Measurements from ENCODE around the gene PLIN4. TPM values are rescaled to one million over a fixed set of nuclear protein-coding genes. Genes with fewer than 3 reads are reported as not detected.

PLIN4 gene
- total RNA-seq, 1 donor from 2014 or later, result 4.1 TPM

DNA sequence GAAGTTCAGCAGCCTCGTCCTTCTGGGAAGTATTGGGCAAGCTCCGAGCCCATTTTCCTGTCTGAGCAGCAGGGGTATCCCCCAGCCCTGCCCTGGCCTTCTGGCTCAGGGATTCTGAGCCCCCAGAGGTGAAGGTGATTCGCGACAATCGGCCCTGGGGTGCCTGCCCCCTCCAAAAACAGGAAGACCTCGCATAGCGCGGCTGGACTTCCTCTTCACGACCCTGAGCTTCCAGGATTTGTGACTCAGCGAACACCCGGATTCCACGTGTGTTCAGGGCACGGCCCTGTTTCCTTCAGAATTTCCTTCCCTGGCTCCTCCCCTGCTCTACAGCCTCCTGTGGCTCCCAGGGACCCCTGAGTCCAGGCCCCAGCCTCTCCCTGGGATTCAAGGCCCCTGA is 41.3 kb upstream of the PLIN4 start, which contains the start of gene SEMA6B:
Gene SEMA6B (minus strand): TSS at position 116 of the 400 bp plus-strand sequence. CDS start 1,227 bp downstream, outside the sequence.
- peak within 1 kb of the TSS; percentile 53 for H3K4me3 ChIP-seq
- H3K4me1 ChIP-seq, result peaks cover 6% of the 10 kb centered on the region
- DNase-seq, result no peak
- H3K27ac ChIP-seq, result peak within 1 kb of the TSS; percentile 74
- H3K36me3 ChIP-seq, result no peaks in the 10 kb centered on the region
- intact Hi-C loops (cut with DNase I), result no loop called here
- TF ChIP-seq, protein P1, sequence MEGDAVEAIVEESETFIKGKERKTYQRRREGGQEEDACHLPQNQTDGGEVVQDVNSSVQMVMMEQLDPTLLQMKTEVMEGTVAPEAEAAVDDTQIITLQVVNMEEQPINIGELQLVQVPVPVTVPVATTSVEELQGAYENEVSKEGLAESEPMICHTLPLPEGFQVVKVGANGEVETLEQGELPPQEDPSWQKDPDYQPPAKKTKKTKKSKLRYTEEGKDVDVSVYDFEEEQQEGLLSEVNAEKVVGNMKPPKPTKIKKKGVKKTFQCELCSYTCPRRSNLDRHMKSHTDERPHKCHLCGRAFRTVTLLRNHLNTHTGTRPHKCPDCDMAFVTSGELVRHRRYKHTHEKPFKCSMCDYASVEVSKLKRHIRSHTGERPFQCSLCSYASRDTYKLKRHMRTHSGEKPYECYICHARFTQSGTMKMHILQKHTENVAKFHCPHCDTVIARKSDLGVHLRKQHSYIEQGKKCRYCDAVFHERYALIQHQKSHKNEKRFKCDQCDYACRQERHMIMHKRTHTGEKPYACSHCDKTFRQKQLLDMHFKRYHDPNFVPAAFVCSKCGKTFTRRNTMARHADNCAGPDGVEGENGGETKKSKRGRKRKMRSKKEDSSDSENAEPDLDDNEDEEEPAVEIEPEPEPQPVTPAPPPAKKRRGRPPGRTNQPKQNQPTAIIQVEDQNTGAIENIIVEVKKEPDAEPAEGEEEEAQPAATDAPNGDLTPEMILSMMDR (IDR thresholded peaks at IDR 0.05), result no peak
- H3K9me3 ChIP-seq, result no peaks in the 10 kb centered on the region
- peak; percentile 63 for ATAC-seq
- H3K27me3 ChIP-seq, result no peaks in the 10 kb centered on the region

DNA sequence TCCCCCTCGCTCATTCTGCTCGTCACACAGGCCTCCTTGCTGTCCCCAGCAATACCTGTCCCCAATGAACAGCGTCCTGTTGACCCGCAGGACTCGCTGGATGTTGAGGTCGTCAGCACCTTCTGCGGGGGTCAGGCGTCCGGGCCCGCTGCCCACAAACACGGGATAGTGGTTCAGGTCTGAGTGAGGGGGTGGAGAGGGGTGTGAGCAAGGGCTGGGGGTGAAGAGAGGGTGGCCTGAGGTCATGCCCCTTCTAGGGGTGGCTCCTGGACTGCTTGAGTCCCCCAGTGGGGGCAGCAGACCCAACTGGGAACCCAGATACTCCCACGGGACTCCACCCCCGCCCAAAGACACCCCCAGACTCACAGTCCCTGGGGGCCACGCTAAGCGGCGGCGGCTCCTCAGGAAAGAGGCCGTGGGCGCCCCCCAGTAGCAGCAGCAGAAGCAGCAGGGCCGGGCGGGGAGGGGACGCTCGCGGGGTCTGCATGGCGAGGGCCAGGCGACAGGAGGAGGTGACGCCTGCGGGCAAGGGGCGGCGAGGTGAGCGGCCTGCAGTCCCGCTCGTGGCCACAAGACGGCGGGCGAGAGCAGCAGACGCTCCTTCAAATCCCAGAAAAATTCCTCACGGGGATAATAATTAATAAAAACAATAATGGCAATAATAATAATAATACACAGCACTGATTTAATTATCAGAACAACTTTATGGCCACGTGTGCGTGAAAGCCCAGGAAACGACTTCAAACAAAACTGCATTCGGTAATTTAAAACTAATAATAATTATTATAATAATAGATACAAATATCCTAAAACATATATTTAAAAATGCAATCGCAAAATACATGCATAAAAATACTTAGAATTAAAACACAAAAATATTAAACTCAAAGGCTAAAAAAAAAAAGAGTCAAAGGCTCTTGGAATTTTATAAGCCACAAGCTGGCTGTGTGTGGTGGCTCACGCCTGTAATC is 40.0 kb upstream of the PLIN4 start:
- Histone ChIP-seq H3K27ac (no peak overlapping the region), H3K36me3 (no peaks in the 10 kb centered on the region), H3K9me3 (no peaks in the 10 kb centered on the region), H3K4me1 (peaks cover 6% of the 10 kb centered on the region), H3K27me3 (no peaks in the 10 kb centered on the region), H3K4me3 (peak overlapping the region; percentile 53)
- ATAC-seq (peak; percentile 43), DNase-seq (peak; percentile 70)
- TF ChIP-seq, protein P1 (IDR thresholded peaks at IDR 0.05), result peak; percentile 100
- intact Hi-C loops (cut with DNase I), result no loop called here

DNA sequence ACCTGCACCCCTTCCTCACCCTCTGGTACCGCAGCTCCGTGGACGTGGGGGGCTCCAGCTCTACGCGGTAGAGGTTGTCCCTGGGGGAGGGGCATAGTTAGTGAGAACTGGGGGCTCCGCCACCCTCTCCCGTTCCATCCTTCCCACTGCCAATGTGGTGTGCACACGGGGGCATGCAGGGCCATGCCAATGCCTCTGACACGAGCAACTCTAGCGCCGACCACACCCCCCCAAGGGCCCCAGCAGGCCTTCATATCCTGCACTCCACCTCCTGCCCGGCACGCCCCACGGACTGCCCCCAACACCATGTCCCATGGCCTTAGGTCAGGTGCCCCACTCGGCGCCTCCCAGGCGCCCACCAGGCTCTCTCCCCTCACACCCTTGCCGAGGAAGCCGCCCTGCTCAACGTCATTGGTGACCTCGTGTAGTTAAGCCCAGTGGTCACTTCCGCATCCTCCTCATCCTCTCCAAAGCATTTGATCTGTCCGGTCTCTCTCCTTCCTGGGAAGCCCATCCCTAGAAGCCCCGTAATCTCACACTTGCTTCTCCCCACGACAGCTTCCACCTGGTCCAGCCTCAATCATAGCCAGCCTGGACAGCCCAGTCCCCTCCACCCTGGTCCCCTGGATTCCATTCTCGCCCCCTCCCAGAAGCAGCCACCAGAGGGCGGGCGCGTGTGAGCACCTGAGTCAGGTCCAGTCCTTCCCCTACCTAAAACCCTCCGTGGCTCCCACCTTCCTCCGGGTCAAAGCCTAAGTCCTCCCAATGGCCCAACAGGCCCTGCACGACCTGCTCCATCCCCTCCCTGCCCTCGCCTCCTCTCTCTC is 39.1 kb upstream of the PLIN4 start:
- Histone ChIP-seq H3K4me1 (peaks cover 6% of the 10 kb centered on the region), H3K27ac (no peak overlapping the region), H3K36me3 (no peaks in the 10 kb centered on the region), H3K4me3 (peak overlapping the region; percentile 53), H3K27me3 (no peaks in the 10 kb centered on the region), H3K9me3 (no peaks in the 10 kb centered on the region)
- DNase-seq, result no peak
- no peak for ATAC-seq
- intact Hi-C loops (cut with DNase I), result no loop called here
- TF ChIP-seq, protein P1 (IDR thresholded peaks at IDR 0.05), result no peak

DNA sequence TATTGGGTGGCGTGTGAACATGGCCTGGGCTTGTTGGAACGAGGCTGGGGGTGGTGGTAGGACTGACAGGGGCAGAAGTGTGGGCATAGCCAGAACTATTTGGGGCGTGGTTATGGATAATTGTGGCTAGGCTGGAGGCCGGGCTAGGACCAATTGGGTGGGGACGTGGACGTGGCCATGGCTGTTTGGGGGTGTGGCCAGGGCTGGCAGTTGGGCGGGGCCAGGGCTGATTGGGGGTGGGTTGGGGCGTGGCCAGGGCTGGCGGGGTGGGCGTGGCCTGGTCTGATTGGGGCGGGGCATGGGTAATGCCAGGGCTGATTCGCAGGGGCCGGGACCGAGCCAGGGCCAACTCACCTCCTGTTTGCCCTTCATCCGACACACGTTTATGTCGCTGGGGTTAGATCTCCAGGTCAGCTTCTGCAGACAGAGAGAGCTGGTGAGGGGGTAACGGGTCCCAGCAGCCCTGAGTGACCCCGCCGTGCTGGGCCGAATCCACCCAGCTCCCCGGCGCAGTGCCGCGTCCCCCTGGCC is 38.4 kb upstream of the PLIN4 start:
- Histone ChIP-seq H3K9me3 (no peaks in the 10 kb centered on the region), H3K27me3 (no peaks in the 10 kb centered on the region), H3K4me1 (peaks cover 6% of the 10 kb centered on the region), H3K27ac (no peak overlapping the region), H3K4me3 (no peak overlapping the region), H3K36me3 (peaks cover 5% of the 10 kb centered on the region)
- DNase-seq, result peak; percentile 74
- intact Hi-C loops (cut with DNase I), result no loop called here
- TF ChIP-seq, protein P1 (IDR thresholded peaks at IDR 0.05), result no peak
- peak; percentile 58 for ATAC-seq
